Chondrocyte (in vitro differentiated cells): Measurements from ENCODE around the gene CYYR1. TPM values are rescaled to one million over a fixed set of nuclear protein-coding genes. Genes with fewer than 3 reads are reported as not detected.

ENCODE experiments used
- DNase-seq: peaks from one replicate; pipeline ENCODE4 v3.0.0; 2021; ENCODE audit warnings: mixed read lengths, low spot score
- H3K27ac Mint-ChIP-seq: one replicate; pipeline ENCODE4 v1.8.0; 2021; ENCODE audit warnings: mild to moderate bottlenecking, moderate library complexity, mixed read lengths; ENCODE audit not compliant: unreplicated experiment
- H3K27me3 Mint-ChIP-seq: 2 replicates; pipeline ENCODE4 v1.8.0; 2021; ENCODE audit warnings: low read depth, mixed read lengths
- H3K36me3 Mint-ChIP-seq: 2 replicates; pipeline ENCODE4 v1.8.0; 2021; ENCODE audit warnings: low read depth, mixed read lengths
- H3K4me1 Mint-ChIP-seq: 2 replicates; pipeline ENCODE4 v1.8.0; 2021; ENCODE audit warnings: low read depth, mild to moderate bottlenecking, mixed read lengths
- H3K4me3 Mint-ChIP-seq: one replicate; pipeline ENCODE4 v1.8.0; 2021; ENCODE audit warnings: mild to moderate bottlenecking, moderate library complexity, mixed read lengths; ENCODE audit not compliant: unreplicated experiment
- H3K9me3 Mint-ChIP-seq: 2 replicates; pipeline ENCODE4 v1.8.0; 2021; ENCODE audit warnings: low read depth, mixed read lengths
- total RNA-seq: library from RNA; stranded (reverse); gene quantifications from 3 replicates; pipeline ENCODE4 v1.2.1, GENCODE V29; 2021
- TF ChIP-seq, protein P1 (sequence below): fragments of 200-600 bp; sonication (generic); IDR thresholded peaks from 2 replicates; pipeline ENCODE4 v1.5.0; 2021; ENCODE audit warnings: antibody characterized with exemption, mild to moderate bottlenecking, moderate library complexity

Gene CYYR1
- total RNA-seq, 1 donor from 2014 or later = 1.5 TPM

DNA sequence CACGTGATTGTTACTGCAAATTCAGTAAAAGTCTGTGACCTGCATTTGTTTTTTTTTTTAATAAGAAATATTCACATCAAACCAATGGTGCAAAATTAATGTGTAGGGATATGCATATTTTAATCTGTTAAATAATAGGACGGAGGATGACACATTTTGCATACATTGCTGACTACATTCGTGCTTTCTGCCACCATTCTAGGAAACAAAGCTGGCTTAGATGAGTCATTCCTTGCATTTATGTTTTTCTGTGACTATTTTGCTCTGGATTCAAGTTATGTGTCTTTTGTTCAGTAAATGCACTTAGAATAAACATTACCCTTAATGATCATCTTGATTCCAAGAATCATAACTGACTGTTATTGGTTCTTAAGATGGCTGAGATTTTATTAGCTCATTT, 23.9 kb upstream of the CYYR1 start:
- TF ChIP-seq, protein P1, sequence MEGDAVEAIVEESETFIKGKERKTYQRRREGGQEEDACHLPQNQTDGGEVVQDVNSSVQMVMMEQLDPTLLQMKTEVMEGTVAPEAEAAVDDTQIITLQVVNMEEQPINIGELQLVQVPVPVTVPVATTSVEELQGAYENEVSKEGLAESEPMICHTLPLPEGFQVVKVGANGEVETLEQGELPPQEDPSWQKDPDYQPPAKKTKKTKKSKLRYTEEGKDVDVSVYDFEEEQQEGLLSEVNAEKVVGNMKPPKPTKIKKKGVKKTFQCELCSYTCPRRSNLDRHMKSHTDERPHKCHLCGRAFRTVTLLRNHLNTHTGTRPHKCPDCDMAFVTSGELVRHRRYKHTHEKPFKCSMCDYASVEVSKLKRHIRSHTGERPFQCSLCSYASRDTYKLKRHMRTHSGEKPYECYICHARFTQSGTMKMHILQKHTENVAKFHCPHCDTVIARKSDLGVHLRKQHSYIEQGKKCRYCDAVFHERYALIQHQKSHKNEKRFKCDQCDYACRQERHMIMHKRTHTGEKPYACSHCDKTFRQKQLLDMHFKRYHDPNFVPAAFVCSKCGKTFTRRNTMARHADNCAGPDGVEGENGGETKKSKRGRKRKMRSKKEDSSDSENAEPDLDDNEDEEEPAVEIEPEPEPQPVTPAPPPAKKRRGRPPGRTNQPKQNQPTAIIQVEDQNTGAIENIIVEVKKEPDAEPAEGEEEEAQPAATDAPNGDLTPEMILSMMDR = no peak
- Mint-ChIP-seq H3K4me3 (no peak overlapping the region), H3K9me3 (no peaks in the 10 kb centered on the region), H3K27ac (no peak overlapping the region), H3K4me1 (no peaks in the 10 kb centered on the region), H3K36me3 (no peaks in the 10 kb centered on the region), H3K27me3 (no peaks in the 10 kb centered on the region)
- no peak for DNase-seq

DNA sequence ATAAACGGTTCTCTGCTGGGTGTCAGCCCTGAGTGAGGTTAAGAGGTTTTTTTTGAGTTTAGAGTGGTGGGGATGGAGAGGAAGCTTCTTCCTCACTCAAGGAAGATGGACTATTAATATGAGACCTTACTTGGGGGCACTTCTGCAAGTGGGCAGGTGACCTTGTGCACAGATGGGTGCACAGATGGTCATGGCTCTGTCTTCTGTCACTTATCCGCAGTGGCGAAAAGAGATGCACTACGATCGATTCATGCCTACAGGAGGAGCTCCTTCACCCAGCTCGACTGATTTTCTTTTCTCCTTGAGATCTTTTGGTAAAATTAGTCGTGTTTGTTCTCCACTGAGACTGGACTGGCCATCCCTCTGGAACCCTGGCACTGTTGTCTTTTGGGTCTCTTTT, 22.9 kb upstream of the CYYR1 start:
- no peak overlapping the region for H3K27ac Mint-ChIP-seq
- H3K36me3 Mint-ChIP-seq = no peaks in the 10 kb centered on the region
- no peaks in the 10 kb centered on the region for H3K4me1 Mint-ChIP-seq
- H3K27me3 Mint-ChIP-seq = no peaks in the 10 kb centered on the region
- no peak for DNase-seq
- H3K4me3 Mint-ChIP-seq = no peak overlapping the region
- TF ChIP-seq, protein P1 = no peak
- no peaks in the 10 kb centered on the region for H3K9me3 Mint-ChIP-seq

DNA sequence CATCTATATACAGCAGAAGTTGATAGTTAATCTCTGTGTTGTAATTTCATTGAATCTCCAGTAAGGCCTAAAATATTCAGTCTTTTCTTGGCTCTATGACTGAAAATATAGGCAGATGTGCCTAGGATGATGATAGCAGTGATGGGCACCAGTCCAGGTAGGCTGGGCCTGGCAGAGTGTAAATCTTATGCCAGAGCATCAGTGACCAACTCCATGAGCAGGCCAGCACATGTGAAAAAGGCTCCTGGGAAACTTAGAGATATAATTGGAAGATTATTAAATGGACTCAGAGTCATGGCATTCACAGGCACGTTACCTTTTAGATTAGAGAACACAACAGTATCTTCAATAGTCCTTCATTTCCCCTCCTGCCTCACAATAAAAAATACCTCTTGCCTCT, 20.7 kb upstream of the CYYR1 start:
- Mint-ChIP-seq H3K9me3 (no peaks in the 10 kb centered on the region), H3K4me1 (no peaks in the 10 kb centered on the region)

DNA sequence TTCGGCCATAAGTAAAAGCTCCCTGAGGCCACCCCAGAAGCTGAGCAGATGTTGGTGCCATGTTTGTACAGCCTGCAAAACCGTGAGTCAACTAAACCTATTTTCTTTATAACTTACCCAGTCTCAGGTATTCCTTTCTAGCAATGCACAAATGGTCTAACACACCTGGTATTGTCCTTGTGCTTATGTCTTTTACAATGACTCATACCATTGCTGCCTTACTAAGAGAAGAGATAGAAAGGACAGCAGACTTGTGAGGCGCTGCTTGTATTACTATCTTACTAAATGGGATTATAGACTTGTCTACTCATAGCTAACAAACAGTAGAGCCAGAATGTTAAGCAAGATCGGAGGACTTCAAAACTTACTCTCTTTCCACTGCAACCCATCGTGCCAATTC, 18.5 kb upstream of the CYYR1 start:
- H3K36me3 Mint-ChIP-seq = no peaks in the 10 kb centered on the region
- TF ChIP-seq, protein P1 = no peak
- DNase-seq = no peak
- no peak overlapping the region for H3K4me3 Mint-ChIP-seq
- H3K27me3 Mint-ChIP-seq = no peaks in the 10 kb centered on the region
- peaks cover 12% of the 10 kb centered on the region for H3K4me1 Mint-ChIP-seq
- no peak overlapping the region for H3K27ac Mint-ChIP-seq
- no peaks in the 10 kb centered on the region for H3K9me3 Mint-ChIP-seq

More for the DNA sequence above, 20.7 kb upstream of the CYYR1 start:
- Mint-ChIP-seq H3K27ac (no peak overlapping the region), H3K36me3 (no peaks in the 10 kb centered on the region), H3K27me3 (no peaks in the 10 kb centered on the region), H3K4me3 (no peak overlapping the region)
- TF ChIP-seq, protein P1 = no peak
- DNase-seq = no peak

DNA sequence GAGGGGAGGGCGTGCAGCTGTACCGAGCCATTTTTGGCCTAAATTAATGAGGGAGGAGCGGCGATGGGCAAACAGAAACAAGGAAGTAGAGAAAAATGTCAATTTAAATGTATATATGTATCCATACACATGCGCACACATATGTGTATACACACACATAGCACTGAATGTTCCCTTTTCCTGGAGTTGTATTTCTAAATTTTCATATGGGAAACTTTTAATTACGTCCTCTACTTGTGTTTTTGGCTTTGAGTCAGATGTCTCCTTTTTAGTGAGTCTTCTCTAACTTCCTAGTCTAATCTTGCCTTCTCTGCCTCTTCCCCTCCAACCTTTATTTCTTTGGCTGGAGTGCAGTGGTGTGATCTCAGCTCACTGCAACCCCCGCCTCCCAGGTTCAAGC, 15.4 kb upstream of the CYYR1 start:
- Mint-ChIP-seq H3K9me3 (no peaks in the 10 kb centered on the region), H3K4me1 (peaks cover 12% of the 10 kb centered on the region), H3K27me3 (no peaks in the 10 kb centered on the region), H3K27ac (peak overlapping the region; percentile 8), H3K36me3 (no peaks in the 10 kb centered on the region), H3K4me3 (no peak overlapping the region)
- no peak for DNase-seq
- TF ChIP-seq, protein P1 = no peak
